WTC11 (cell line): ENCODE results near the gene AP3B2.

Experiments used
- CREB1 ChIP-seq: sonication (generic); formaldehyde crosslinking; IDR thresholded peaks from 2 replicates; pipeline ENCODE4 v1.8.0; 2023; ENCODE audit warnings: mild to moderate bottlenecking, missing genetic modification reagents
- ESRRA ChIP-seq: sonication (generic); formaldehyde crosslinking; IDR thresholded peaks from 2 replicates; pipeline ENCODE4 v1.8.1; 2022; ENCODE audit warnings: mild to moderate bottlenecking, missing genetic modification reagents, borderline replicate concordance
- GRHL2 ChIP-seq: fragments of 250-450 bp; sonication (Bioruptor Pico); IDR thresholded peaks from 2 replicates; pipeline ENCODE4 v1.8.0; 2022; ENCODE audit warnings: mild to moderate bottlenecking, moderate library complexity; ENCODE audit not compliant: insufficient replicate concordance, severe bottlenecking
- MYBL2 ChIP-seq: sonication (generic); formaldehyde crosslinking; IDR thresholded peaks from 2 replicates; pipeline ENCODE4 v1.8.1; 2023; ENCODE audit warnings: mild to moderate bottlenecking, moderate library complexity, missing genetic modification reagents
- NR1H2 ChIP-seq: sonication (generic); formaldehyde crosslinking; IDR thresholded peaks from 2 replicates; pipeline ENCODE4 v1.9.0; 2021; ENCODE audit warnings: mild to moderate bottlenecking, moderate library complexity, missing genetic modification reagents
- ZNF423 ChIP-seq: fragments of 250-450 bp; sonication (Bioruptor Pico); IDR thresholded peaks from 2 replicates; pipeline ENCODE4 v2.1.2; 2022; ENCODE audit warnings: mild to moderate bottlenecking, moderate library complexity
- TF ChIP-seq, protein P1 (sequence below): fragments of 200-600 bp; IDR thresholded peaks from 2 replicates; pipeline ENCODE4 v1.8.0; 2022; ENCODE audit warnings: antibody characterized with exemption
- TF ChIP-seq, protein P2 (sequence below): sonication (generic); formaldehyde crosslinking; IDR thresholded peaks from 2 replicates; pipeline ENCODE4 v1.8.0; 2023; ENCODE audit warnings: mild to moderate bottlenecking, missing genetic modification reagents
- TF ChIP-seq, protein P3 (sequence below): fragments of 250-450 bp; sonication (Bioruptor Pico); IDR thresholded peaks from 2 replicates; pipeline ENCODE4 v2.1.2; 2022; ENCODE audit warnings: mild to moderate bottlenecking, moderate library complexity

DNA sequence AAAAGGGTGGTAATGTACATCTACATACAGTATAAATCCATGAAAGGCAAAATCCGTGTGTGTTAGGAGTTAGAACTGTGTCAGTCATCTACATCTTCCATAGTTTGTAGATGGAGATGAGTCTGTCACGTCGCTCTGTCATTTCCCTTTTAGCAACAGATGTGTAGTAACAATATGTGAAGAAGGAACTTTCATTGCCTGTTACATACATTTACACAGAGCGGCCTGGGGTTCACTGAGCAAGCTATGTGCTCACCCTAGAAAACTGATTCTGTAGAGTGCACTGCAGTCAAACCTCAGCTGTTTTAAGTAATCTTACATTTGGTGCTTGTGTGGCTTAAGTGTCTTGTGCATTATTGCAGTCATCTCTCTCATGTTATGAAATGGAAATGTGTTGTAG, 41.6 kb upstream of the AP3B2 start:
- TF ChIP-seq ZNF423 (CRISPR knock-in tag), result no peak
- no peak for TF ChIP-seq CREB1 (CRISPR knock-in tag)
- TF ChIP-seq, protein P1, sequence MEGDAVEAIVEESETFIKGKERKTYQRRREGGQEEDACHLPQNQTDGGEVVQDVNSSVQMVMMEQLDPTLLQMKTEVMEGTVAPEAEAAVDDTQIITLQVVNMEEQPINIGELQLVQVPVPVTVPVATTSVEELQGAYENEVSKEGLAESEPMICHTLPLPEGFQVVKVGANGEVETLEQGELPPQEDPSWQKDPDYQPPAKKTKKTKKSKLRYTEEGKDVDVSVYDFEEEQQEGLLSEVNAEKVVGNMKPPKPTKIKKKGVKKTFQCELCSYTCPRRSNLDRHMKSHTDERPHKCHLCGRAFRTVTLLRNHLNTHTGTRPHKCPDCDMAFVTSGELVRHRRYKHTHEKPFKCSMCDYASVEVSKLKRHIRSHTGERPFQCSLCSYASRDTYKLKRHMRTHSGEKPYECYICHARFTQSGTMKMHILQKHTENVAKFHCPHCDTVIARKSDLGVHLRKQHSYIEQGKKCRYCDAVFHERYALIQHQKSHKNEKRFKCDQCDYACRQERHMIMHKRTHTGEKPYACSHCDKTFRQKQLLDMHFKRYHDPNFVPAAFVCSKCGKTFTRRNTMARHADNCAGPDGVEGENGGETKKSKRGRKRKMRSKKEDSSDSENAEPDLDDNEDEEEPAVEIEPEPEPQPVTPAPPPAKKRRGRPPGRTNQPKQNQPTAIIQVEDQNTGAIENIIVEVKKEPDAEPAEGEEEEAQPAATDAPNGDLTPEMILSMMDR, result no peak
- TF ChIP-seq GRHL2 (CRISPR knock-in tag), result no peak
- TF ChIP-seq, protein P2, sequence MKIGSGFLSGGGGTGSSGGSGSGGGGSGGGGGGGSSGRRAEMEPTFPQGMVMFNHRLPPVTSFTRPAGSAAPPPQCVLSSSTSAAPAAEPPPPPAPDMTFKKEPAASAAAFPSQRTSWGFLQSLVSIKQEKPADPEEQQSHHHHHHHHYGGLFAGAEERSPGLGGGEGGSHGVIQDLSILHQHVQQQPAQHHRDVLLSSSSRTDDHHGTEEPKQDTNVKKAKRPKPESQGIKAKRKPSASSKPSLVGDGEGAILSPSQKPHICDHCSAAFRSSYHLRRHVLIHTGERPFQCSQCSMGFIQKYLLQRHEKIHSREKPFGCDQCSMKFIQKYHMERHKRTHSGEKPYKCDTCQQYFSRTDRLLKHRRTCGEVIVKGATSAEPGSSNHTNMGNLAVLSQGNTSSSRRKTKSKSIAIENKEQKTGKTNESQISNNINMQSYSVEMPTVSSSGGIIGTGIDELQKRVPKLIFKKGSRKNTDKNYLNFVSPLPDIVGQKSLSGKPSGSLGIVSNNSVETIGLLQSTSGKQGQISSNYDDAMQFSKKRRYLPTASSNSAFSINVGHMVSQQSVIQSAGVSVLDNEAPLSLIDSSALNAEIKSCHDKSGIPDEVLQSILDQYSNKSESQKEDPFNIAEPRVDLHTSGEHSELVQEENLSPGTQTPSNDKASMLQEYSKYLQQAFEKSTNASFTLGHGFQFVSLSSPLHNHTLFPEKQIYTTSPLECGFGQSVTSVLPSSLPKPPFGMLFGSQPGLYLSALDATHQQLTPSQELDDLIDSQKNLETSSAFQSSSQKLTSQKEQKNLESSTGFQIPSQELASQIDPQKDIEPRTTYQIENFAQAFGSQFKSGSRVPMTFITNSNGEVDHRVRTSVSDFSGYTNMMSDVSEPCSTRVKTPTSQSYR (CRISPR knock-in tag), result no peak
- TF ChIP-seq ESRRA (CRISPR knock-in tag), result no peak
- TF ChIP-seq MYBL2 (CRISPR knock-in tag), result no peak
- TF ChIP-seq, protein P3, sequence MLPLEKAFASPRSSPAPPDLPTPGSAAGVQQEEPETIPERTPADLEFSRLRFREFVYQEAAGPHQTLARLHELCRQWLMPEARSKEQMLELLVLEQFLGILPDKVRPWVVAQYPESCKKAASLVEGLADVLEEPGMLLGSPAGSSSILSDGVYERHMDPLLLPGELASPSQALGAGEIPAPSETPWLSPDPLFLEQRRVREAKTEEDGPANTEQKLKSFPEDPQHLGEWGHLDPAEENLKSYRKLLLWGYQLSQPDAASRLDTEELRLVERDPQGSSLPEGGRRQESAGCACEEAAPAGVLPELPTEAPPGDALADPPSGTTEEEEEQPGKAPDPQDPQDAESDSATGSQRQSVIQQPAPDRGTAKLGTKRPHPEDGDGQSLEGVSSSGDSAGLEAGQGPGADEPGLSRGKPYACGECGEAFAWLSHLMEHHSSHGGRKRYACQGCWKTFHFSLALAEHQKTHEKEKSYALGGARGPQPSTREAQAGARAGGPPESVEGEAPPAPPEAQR (CRISPR knock-in tag), result no peak
- no peak for TF ChIP-seq NR1H2 (CRISPR knock-in tag)
